Measurements from ENCODE around the gene MTCL1. TPM values are rescaled to one million over a fixed set of nuclear protein-coding genes. Genes with fewer than 3 reads are reported as not detected.

The MTCL1 gene
- total and polyA plus RNA-seq, 2 of the 8 experiments (the other 6 are each of a cell fraction or from before 2014, with no cell fraction given): 16.6 to 60.8 TPM

GRCh38 chr18:8830067-8831060 is 125.0 kb downstream of the MTCL1 start:
- H2BK5ac ChIP-seq (ENCODE audit: low read depth, low read length): no peak overlapping the region; the same call in 1 of the 2 replicates
- POLR2A ChIA-PET (ENCODE audit: partially characterized antibody): interaction anchor here (0.6 to 0.9 kb wide), 2 partner anchors 10 to 98 kb away, joined by 3 read pairs; no protein-coding TSS in a partner anchor
- no peaks in the 10 kb centered on the region for H3K79me1 ChIP-seq (ENCODE audit: low read depth, low read length)
- H3K4me1 ChIP-seq (replicated peaks in 1 of 4; ENCODE audit: control insufficient read depth in 3 of 4, insufficient read depth in 4 of 4, low read length in 3 of 4): peaks cover 0 to 2% (median 0%) of the 10 kb centered on the region in 4 experiments; a peak in 1 of 7 replicates
- H2AFZ ChIP-seq (ENCODE audit: low read length): no peak overlapping the region
- peaks cover 0 to 4% of the 10 kb centered on the region in 2 experiments; a peak in 1 of 4 replicates for H3K9me3 ChIP-seq (ENCODE audit: insufficient read depth in 2 of 2, low read depth in 1 of 2, low read length in 1 of 2)
- no peak overlapping the region; the same call in 1 of the 2 replicates for H2AK5ac ChIP-seq (ENCODE audit: low read depth, low read length)
- H3K4me2 ChIP-seq (ENCODE audit: insufficient read depth in 1 of 2, low read depth in 2 of 2, low read length in 2 of 2): no peak overlapping the region
- no peak overlapping the region for H3K14ac ChIP-seq (ENCODE audit: insufficient read length)
- no peak overlapping the region for H4K8ac ChIP-seq (ENCODE audit: extremely low read depth, insufficient read depth, low read length)
- H3K79me2 ChIP-seq (ENCODE audit: control insufficient read depth in 1 of 2, insufficient read depth in 2 of 2, low read length in 2 of 2): no peaks in the 10 kb centered on the region
- H3K36me3 ChIP-seq (ENCODE audit: control insufficient read depth in 2 of 4, insufficient read depth in 4 of 4, low read length in 3 of 4): peaks cover 0 to 12% (median 7%) of the 10 kb centered on the region in 4 experiments; a peak in 6 of 8 replicates
- H3K23me2 ChIP-seq (ENCODE audit: low read depth, low read length): no peaks in the 10 kb centered on the region
- 0 out of 2 replicates have a peak overlapping the region, but pooled peaks have one; percentile 75 for H2BK20ac ChIP-seq (ENCODE audit: low read length)
- no peak overlapping the region for H2BK15ac ChIP-seq (ENCODE audit: low read length)
- CTCF ChIA-PET (ENCODE audit: partially characterized antibody): interaction anchor here (1.1 to 3.2 kb wide), 5 partner anchors 11 to 158 kb away, joined by 3 to 11 read pairs (median 4); no protein-coding TSS in a partner anchor
- no peak overlapping the region for H3K4me3 ChIP-seq (ENCODE audit: extremely low read depth in 1 of 4, insufficient read depth in 2 of 4, low read depth in 3 of 4, low read length in 4 of 4)
- no peak overlapping the region for H4K5ac ChIP-seq (ENCODE audit: insufficient read length, low read depth, low read length)
- H4K20me1 ChIP-seq (replicated peaks in 1 of 2; ENCODE audit: control insufficient read depth in 1 of 2, insufficient read depth in 2 of 2, low read length in 2 of 2): peaks cover 0 to 3% of the 10 kb centered on the region in 2 experiments
- no peak overlapping the region; the same call in 1 of the 2 replicates for H3K18ac ChIP-seq (ENCODE audit: extremely low read depth, low read length)
- H3K9ac ChIP-seq (replicated peaks in 1 of 4; ENCODE audit: extremely low read depth in 1 of 4, low read depth in 3 of 4, low read length in 3 of 4): no peak overlapping the region
- no peak overlapping the region for H3K56ac ChIP-seq (replicated peaks; ENCODE audit: insufficient read length, low read depth, low read length)
- no peaks in the 10 kb centered on the region; a peak in 1 of 7 replicates for H3K27me3 ChIP-seq (replicated peaks in 1 of 4; ENCODE audit: control insufficient read depth in 3 of 4, extremely low read depth in 1 of 4, insufficient read depth in 3 of 4, low read length in 3 of 4)
- no peak overlapping the region for H2BK120ac ChIP-seq (replicated peaks; ENCODE audit: low read depth, low read length)
- no peak overlapping the region for H3K23ac ChIP-seq (ENCODE audit: insufficient read length)
- WGBS, 2 experiments (ENCODE audit: extremely low coverage in 1 of 2, insufficient coverage in 1 of 2, insufficient read length in 1 of 2, insufficient replicate concordance in 2 of 2, low coverage in 1 of 2, low lambda C conversion rate in 2 of 2, missing lambda C conversion rate in 1 of 2): 89% methylated on average over 16 of the region's 16 CpGs; no CpG with 5 or more reads in 1 of the 2 experiments
- H3K27ac ChIP-seq (ENCODE audit: low read depth, low read length): no peak overlapping the region; the same call in 1 of the 2 replicates
- no peak for DNase-seq (ENCODE audit: low read depth in 1 of 2, low spot score in 2 of 2)
- H4K91ac ChIP-seq (replicated peaks; ENCODE audit: insufficient read length, low read length): no peak overlapping the region
- no peak overlapping the region for H3K4ac ChIP-seq (replicated peaks; ENCODE audit: insufficient read length, low read depth, low read length)
- H2BK12ac ChIP-seq (ENCODE audit: low read depth, low read length): no peak overlapping the region
- no peak for FAIRE-seq
- TF ChIP-seq SAP30 (IDR thresholded peaks at IDR 0.05; ENCODE audit: insufficient read depth, insufficient replicate concordance, low read length): no peak
- no peak for TF ChIP-seq ATF3 (IDR thresholded peaks at IDR 0.05; ENCODE audit: insufficient read depth, low read depth, low read length)
